HG03060 (cell line): Measurements from ENCODE around the gene BARX2.
"Not testable (repeated sequence)": the region's sequence is repeated elsewhere in the genome, so short reads cannot be mapped to it uniquely, and the experiment has no call there.

ENCODE experiments used
- ATAC-seq: cut with Tn5 transposase; IDR thresholded peaks from one replicate; pipeline ENCODE4 v1.9.1; 2021; ENCODE audit warnings: low read depth, moderate number of reproducible peaks; ENCODE audit not compliant: unreplicated experiment

The BARX2 gene, protein sequence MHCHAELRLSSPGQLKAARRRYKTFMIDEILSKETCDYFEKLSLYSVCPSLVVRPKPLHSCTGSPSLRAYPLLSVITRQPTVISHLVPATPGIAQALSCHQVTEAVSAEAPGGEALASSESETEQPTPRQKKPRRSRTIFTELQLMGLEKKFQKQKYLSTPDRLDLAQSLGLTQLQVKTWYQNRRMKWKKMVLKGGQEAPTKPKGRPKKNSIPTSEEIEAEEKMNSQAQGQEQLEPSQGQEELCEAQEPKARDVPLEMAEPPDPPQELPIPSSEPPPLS

GRCh38 chr11:129375751-129376657 lies at the start of gene BARX2:
Gene BARX2 (plus strand): TSS chr11:129375848. CDS start chr11:129376036, 188 bp downstream.
- ATAC-seq, result no peak

- ATAC-seq, result no peak
Measured at GRCh38 chr11:129326921-129327320, 48.7 kb upstream of the BARX2 start.

DNA sequence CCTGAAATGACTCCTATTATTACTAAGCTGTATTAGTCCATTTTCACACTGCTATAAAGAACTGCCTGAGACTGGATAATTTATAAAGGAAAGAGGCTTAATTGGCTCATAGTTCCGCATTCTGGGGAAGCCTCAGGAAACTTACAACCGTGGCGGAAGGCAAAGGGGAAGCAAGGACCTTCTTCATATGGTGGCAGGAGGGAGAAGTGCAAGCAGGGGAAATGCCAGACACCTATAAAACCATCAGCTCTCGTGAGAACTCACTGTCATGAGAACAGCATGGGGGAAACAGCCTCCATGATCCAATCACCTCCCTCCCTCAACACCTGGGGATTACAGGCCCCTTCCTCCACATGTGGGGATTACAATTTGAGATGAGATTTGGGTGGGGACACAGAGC lies 47.9 kb upstream of the BARX2 start:
- not testable (repeated sequence) for ATAC-seq

- no peak for ATAC-seq
Measured at GRCh38 chr11:129328756-129329155, 46.9 kb upstream of the BARX2 start.

DNA sequence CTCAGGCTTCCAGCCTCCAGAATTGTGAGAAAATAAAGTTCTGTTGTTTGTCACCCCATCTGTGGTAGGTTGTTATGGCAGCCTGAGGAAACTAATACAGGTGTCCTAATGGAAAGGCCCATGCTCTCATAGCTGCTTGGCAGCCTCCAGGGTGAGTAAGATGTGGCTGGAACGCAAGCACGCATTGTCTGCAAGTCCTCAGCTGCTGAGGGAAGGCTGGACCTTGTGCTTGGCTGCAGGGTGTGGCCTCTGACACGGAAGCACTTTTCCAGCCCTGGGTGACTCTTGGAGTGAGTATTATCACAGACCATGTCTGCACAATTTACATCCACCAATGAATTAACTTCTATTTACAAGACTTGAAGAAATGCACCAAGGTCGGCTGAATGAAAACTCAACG lies 44.4 kb upstream of the BARX2 start:
- no peak for ATAC-seq

DNA sequence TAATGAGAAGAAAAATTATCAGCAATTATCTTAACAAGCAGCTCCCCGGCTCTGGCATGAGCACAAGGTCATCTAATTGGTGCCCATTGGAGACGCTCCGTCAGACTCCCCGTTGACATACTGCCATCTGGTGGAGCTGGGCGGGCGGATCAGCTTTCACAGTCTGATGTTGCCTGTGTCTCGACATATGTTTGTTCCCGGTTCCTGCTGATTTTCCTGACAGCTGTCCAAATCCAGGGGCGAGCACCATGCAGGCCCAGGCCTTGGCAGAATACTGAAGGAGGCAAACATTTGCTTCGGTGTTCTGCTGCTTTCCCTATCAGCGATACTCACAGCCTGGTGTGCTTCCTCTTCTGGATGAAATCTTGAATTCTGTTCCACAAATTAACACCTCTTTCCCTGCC lies 43.8 kb upstream of the BARX2 start:
- ATAC-seq, result peak; percentile 64

GRCh38 chr11:129333873-129334272 lies 41.8 kb upstream of the BARX2 start:
- ATAC-seq, result no peak

GRCh38 chr11:129344301-129344940 lies 31.2 kb upstream of the BARX2 start:
- not testable (repeated sequence) for ATAC-seq

GRCh38 chr11:129346916-129347315 lies 28.7 kb upstream of the BARX2 start:
- ATAC-seq, result no peak

- ATAC-seq, result no peak
Measured at GRCh38 chr11:129348813-129349212, 26.8 kb upstream of the BARX2 start.

- ATAC-seq, result no peak
Measured at GRCh38 chr11:129352676-129353075, 23.0 kb upstream of the BARX2 start.

- ATAC-seq, result no peak
Measured at GRCh38 chr11:129354691-129355090, 21.0 kb upstream of the BARX2 start.

- no peak for ATAC-seq
Measured at GRCh38 chr11:129359748-129360147, 15.9 kb upstream of the BARX2 start.

DNA sequence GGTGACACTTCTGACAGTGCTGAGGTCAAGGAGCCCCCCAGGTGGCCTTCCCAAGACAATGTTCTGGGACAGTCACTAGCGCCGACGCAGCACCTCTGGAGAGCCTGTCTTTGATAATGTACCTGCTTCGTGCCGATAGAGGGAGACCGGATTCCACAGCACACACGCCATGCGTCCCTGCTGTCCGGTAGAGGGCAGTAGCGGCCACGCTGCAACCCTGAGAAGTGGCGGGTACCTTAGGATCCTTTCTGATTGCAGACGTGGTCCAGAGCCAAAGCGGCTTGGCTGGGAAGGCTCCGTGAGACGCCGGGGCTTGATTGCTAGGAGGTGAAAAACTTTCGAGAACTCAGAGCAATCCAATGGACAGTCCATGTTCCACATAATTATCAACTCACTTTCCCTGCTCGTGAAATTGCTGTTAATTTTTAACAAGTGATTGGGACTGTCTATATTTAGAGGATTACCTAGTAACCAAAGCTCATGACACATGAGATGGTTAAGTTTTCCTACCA lies 11.4 kb upstream of the BARX2 start:
- ATAC-seq, result peak; percentile 99

DNA sequence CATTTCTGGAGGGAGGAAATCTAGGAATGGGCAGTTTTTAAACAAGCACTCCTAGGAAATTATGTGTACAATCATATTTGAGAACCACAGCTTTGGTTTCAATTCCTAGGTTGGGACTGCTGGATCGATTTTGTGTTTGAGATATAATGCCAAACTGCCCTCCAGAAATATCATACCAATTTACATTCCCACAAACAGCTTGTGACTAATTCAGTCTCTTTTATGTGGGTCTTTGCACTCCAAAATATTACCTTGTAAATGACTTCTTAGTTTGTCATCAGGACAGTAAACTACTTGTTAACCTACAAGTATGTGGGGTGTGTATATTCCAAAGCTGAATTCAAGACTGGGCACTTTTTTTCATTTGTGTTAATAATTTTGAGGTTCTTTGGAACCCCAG lies 9.8 kb upstream of the BARX2 start:
- ATAC-seq, result no peak

DNA sequence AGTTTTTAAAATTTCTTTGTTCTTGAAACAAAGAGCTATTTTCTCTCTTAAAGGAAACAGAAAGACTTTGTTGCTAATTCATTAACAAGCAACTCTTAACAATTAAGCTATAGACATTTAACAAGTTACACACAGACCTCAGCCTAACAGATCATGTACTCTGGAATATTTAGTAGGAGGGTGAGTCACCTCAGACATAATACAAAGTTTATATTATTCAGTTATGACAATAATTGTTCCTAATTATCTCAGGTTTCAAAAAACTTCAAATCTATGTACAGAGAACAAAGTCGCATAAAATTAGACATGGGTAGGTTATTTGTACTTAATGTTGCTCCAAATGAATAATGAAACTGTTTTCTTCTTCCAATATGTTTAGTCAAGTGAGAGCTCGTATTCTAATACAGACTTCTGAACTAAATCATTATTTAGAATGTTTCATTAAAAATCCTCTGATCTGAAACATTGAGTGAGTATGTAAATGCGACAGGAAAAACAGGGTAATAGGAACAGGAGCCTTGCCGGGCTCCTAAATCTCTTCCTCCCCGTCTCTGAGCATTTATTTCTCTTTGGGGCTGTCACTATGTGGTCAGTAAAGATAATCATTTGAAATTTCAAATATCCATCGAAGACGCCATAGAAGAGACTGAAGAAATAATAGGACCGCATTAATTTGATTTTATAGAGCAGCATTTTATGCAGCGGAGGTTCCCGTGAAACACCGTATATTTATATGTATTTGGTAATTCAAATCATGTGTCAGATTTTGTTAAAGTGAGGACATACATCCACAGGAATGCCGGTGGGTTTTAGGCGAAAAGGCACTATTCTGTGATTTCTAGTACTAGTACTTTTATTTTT lies 8.7 kb upstream of the BARX2 start:
- ATAC-seq, result no peak

DNA sequence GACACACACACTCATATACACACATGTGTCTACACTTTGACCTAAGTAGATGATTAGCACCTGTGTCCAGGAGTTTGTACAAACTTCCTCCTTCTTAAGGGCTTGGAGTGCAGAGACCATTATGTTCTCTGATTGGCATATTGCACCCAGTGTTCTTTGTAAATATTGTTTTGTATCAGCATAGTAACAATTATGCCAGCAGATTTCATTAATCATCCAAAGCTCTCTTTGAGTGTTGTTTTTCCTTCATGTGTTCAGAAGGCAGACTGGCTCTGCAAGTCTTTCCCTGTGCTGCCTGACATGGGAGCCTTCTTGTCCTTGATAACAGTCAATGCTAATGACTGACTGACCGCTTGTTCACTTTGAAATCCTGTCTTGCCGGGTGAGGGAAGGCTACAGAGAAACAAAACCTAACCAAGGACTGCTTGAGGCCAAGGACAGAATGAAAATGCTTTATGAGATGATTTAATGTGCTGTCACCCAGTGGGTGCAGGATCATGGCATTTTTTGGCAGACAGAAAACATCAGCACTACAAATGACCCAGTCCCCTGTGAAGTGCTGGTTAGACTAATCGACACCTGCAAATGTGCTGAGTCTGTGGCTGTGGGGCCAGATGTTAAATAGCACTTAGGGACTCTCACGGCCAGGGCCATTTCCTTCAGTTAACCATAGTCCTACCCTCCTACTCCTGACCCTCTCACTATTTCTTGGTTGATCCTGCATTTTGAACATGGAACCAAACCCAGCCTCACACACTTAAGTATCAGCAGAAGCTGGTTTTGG lies 6.6 kb upstream of the BARX2 start:
- ATAC-seq, result no peak

GRCh38 chr11:129370715-129371114 lies 4.9 kb upstream of the BARX2 start:
- no peak for ATAC-seq
